Gastroesophageal sphincter (tissue), 3 donors: ENCODE data around the gene SMIM27.

Source experiments
- EP300 ChIP-seq: sonication (generic); formaldehyde crosslinking; IDR thresholded peaks from one replicate; pipeline ENCODE4 v1.6.1; 2017; ENCODE audit warnings: antibody characterized with exemption, mild to moderate bottlenecking
- POLR2A ChIP-seq, 2 donors: fragments of 450-650 bp; IDR thresholded peaks; one replicate each; pipeline ENCODE4 v1.6.1; 2017; ENCODE audit warnings: antibody characterized with exemption in 2 of 2, mild to moderate bottlenecking in 2 of 2, moderate library complexity in 1 of 2
- POLR2AphosphoS5 ChIP-seq: sonication (generic); formaldehyde crosslinking; IDR thresholded peaks from one replicate; pipeline ENCODE4 v1.6.1; 2017; ENCODE audit warnings: antibody characterized with exemption
- TF ChIP-seq, protein P1 (sequence below), 4 experiments: fragments of 200-600 bp in 2 of 4; fragments of 450-650 bp in 2 of 4; sonication (generic) in 1 of 4; IDR thresholded peaks; one replicate each; pipeline ENCODE4 v1.5.1; 2017 to 2019; ENCODE audit warnings: antibody characterized with exemption in 4 of 4, mild to moderate bottlenecking in 2 of 4, moderate library complexity in 2 of 4

DNA sequence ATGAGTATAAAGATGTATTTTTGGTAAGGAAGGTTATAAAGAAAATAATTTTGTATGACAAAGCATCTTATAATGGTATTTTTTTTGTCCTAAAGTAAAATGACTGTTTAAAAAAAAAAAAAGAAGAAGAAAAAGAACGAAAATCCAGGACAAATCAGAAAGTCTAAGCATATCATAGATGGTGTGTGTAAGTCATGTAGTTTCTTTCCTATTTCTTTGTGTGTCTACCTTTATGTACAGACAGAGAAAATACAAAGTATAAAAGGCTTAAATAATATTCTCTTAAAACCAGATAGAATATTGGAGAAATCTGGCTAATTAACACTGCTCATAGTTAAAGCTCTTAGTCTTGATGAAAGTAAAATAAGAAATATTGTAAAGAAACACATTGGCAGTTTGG is 33.9 kb upstream of the SMIM27 start:
- TF ChIP-seq, protein P1, sequence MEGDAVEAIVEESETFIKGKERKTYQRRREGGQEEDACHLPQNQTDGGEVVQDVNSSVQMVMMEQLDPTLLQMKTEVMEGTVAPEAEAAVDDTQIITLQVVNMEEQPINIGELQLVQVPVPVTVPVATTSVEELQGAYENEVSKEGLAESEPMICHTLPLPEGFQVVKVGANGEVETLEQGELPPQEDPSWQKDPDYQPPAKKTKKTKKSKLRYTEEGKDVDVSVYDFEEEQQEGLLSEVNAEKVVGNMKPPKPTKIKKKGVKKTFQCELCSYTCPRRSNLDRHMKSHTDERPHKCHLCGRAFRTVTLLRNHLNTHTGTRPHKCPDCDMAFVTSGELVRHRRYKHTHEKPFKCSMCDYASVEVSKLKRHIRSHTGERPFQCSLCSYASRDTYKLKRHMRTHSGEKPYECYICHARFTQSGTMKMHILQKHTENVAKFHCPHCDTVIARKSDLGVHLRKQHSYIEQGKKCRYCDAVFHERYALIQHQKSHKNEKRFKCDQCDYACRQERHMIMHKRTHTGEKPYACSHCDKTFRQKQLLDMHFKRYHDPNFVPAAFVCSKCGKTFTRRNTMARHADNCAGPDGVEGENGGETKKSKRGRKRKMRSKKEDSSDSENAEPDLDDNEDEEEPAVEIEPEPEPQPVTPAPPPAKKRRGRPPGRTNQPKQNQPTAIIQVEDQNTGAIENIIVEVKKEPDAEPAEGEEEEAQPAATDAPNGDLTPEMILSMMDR (IDR thresholded peaks at IDR 0.05) = no peak
- no peak for TF ChIP-seq POLR2AphosphoS5
- no peak for TF ChIP-seq POLR2A (IDR thresholded peaks at IDR 0.05)
- no peak for TF ChIP-seq EP300
